GM12864 (cell line): ENCODE results near the gene XRRA1.
A peak's percentile ranks its signal among the peaks of the same experiment; 100 is the strongest.
"Not testable (repeated sequence)": the region's sequence is repeated elsewhere in the genome, so short reads cannot be mapped to it uniquely, and the experiment has no call there.

Source experiments
- DNase-seq: peaks from one replicate; pipeline ENCODE4 v3.0.0-alpha.2; 2011; ENCODE audit warnings: low read depth
- H3K4me3 ChIP-seq: 2 replicates; pipeline ENCODE4 v1.5.1; 2011; ENCODE audit warnings: mild to moderate bottlenecking, low read depth, low read length, control low read depth
- CTCF ChIP-seq: IDR thresholded peaks from 2 replicates; pipeline ENCODE4 v1.5.1; 2011; ENCODE audit warnings: low read depth, mild to moderate bottlenecking, moderate library complexity, low read length, control low read depth, inconsistent platforms; ENCODE audit errors: missing control alignments

XRRA1 gene

GRCh38 chr11:74909385-74909784 is 39.5 kb downstream of the XRRA1 start:
- H3K4me3 ChIP-seq: no peak overlapping the region
- DNase-seq: no peak
- TF ChIP-seq CTCF: no peak

GRCh38 chr11:74905326-74905725 is 43.6 kb downstream of the XRRA1 start:
- no peak for DNase-seq
- no peak for TF ChIP-seq CTCF
- H3K4me3 ChIP-seq: no peak overlapping the region

- no peak for TF ChIP-seq CTCF
- H3K4me3 ChIP-seq: no peak overlapping the region
Measured at GRCh38 chr11:74902342-74902741, 46.5 kb downstream of the XRRA1 start.

GRCh38 chr11:74896311-74896710 is 52.6 kb downstream of the XRRA1 start:
- DNase-seq: no peak
- TF ChIP-seq CTCF: no peak
- H3K4me3 ChIP-seq: no peak overlapping the region

More at GRCh38 chr11:74902342-74902741, 46.5 kb downstream of the XRRA1 start:
- DNase-seq: no peak

- TF ChIP-seq CTCF: no peak
- no peak overlapping the region for H3K4me3 ChIP-seq
- no peak for DNase-seq
Measured at GRCh38 chr11:74895340-74896116, 53.4 kb downstream of the XRRA1 start.

GRCh38 chr11:74893015-74893414 is 55.9 kb downstream of the XRRA1 start:
- not testable (repeated sequence) for H3K4me3 ChIP-seq, DNase-seq

- TF ChIP-seq CTCF: peak; percentile 45
- DNase-seq: no peak
- H3K4me3 ChIP-seq: no peak overlapping the region
Measured at GRCh38 chr11:74877132-74877531, 71.8 kb downstream of the XRRA1 start.
